Measurements from ENCODE around the gene DIS3L.
A peak's percentile ranks its signal among the peaks of the same experiment; 100 is the strongest.
"Not testable (repeated sequence)": the region's sequence is repeated elsewhere in the genome, so short reads cannot be mapped to it uniquely, and the experiment has no call there.

The DIS3L gene

DNA sequence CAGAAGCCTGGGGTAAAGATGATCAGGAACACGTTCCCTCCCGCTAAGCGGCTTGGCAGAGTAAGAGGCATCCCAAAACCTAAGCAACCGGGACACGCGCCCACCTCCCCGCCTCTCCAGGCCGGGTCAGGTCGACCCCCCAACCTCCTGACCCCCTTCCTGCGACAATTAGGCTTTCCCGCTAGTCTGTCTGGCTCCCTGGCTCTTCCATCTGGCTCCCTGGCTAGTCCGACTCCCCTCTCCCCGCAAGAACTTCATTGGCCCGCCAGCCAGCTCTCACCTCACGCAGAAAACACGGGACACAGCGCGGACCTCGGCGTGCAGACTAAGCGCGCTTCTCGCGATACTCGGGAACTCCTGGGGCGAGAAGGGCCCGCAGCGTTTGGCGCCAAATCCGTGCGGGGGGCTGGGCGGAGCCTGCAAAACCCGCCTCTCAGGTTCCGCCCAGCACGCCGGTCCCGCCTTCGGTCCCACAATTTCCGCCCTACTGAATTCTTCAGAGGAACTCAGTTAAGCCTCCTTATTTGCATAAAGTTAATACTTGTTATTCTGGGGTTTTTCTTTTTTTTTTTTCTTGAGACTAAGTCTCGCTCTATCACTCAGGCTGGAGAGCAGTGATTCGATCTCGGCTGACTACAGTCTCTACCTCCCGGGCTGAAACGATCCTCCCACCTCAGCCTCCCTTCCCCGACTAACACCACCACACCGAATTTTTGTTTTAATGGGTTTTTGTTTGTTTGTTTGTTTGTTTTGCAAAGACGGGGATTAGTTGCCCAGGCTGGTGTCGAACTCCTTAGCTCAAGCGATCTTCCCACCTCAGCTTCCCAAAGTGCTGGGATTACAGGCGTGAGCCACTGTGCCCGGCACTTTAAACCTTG is 63.2 kb downstream of the DIS3L start, which contains the start of gene TIPIN:
Gene TIPIN, minus strand, starts transcription at position 327 of the 878 bp plus-strand sequence. CDS start 3,738 bp downstream, outside the sequence.
- peak within 1 kb of the TSS; percentile 2 to 91 for H3K27ac ChIP-seq
- peak; percentile 96 for DNase-seq (ENCODE audit: low spot score)
- TF ChIP-seq, protein P1, sequence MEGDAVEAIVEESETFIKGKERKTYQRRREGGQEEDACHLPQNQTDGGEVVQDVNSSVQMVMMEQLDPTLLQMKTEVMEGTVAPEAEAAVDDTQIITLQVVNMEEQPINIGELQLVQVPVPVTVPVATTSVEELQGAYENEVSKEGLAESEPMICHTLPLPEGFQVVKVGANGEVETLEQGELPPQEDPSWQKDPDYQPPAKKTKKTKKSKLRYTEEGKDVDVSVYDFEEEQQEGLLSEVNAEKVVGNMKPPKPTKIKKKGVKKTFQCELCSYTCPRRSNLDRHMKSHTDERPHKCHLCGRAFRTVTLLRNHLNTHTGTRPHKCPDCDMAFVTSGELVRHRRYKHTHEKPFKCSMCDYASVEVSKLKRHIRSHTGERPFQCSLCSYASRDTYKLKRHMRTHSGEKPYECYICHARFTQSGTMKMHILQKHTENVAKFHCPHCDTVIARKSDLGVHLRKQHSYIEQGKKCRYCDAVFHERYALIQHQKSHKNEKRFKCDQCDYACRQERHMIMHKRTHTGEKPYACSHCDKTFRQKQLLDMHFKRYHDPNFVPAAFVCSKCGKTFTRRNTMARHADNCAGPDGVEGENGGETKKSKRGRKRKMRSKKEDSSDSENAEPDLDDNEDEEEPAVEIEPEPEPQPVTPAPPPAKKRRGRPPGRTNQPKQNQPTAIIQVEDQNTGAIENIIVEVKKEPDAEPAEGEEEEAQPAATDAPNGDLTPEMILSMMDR (IDR thresholded peaks at IDR 0.05): no peak
- H3K4me3 ChIP-seq: peak within 1 kb of the TSS; percentile 84

DNA sequence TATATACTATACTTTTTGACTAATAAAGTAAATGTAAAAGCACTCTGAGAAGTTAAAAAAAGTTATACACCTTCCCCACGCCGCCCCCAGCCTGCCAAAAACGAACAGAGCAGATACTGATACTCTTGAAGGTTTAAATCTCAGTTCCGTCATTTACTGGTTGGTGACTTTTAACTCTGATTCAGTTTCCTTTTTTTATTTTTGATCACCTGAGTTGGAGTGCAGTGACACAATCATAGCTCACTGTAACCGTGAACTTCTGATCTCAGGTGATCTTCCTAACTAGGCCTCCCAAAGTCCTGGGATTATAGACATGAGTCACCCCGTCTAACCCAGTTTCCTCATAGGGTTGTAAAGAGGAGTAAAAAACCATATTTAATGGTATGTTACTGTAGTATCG is 66.4 kb downstream of the DIS3L start:
- no peak for DNase-seq (ENCODE audit: low spot score)
- H3K4me3 ChIP-seq: no peak overlapping the region
- H3K27ac ChIP-seq: no peak overlapping the region
- TF ChIP-seq, protein P1 (IDR thresholded peaks at IDR 0.05): no peak

DNA sequence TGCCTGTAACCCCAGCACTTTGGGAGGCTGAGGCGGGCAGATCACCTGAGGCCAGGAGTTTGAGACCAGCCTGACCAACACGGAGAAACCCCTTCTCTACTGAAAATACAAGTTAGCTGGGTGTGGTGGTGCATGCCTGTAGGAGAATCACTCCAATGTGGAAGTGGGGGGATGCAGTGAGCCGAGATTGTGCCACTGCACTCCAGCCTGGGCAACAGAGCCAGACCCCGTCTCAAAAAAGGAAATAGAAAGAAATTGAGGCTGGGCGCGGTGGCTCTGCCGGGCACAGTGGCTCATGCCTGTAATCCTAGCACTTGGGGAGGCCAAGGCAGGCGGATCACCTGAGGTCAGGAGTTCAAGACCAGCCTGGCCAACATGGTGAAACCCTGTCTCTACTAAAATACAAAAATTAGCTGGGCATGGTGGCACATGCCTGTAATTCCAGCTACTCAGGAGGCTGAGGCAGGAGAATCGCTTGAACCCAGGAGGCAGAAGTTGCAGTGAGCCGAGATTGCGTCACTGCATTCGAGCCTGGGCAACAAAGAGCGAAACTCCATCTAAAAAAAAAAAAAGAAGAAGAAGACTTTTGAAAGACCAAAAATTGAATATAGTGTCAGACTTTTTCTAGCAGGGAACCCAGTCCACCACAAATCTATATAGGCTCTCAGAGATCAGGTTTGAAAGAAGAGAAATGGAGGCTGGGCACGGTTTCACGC is 68.5 kb downstream of the DIS3L start:
- not testable (repeated sequence) for H3K4me3 ChIP-seq; DNase-seq (ENCODE audit: low spot score); H3K27ac ChIP-seq

DNA sequence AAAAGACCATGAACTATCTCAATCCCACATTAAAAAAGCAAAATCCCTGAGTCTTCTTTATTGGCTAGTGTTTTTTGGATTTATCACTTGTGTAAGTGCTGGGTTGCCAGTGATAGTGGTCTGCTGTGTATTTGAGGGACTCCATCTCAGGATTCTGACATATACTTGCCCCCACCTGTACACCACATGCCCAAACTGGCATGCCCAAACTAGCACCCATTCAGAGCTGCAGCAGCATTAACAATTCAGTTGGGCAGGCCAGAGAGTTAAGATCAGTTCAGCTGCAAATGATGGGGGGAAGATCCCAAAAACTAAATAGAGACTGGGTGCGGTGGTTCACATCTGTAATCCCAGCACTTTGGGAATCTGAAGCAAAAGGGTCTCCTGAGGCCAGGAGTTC is 69.4 kb downstream of the DIS3L start:
- TF ChIP-seq, protein P1 (IDR thresholded peaks at IDR 0.05): no peak
- Histone ChIP-seq H3K27ac (no peak overlapping the region), H3K4me3 (no peak overlapping the region)
- DNase-seq (ENCODE audit: low spot score): no peak

DNA sequence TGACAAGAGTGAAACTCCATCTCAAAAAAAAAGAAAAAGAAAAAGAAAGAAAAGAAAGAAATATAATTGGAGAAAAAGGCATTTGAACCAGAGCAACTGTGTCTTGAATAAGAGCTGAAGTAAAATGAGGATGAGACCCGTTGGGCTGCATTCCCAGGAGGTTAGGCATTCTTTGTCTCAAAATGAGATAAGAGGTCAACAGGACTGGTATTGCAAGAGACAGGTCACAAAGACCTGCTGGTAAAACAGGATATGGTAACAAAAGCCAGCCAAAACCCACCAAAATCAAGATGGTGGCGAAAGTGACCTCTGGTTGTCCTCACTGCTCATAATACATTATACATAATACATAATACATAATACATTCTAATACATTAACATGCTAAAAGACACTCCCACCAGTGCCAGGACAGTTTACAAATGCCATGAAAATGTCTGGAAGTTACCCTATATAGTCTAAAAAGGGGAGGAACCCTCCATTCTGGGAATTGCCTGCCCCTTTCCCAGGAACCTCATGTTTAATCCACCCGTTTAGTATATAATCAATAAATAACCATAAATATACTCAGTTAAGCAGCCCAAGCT is 71.7 kb downstream of the DIS3L start:
- H3K4me3 ChIP-seq: no peak overlapping the region
- TF ChIP-seq, protein P1 (IDR thresholded peaks at IDR 0.05): no peak
- DNase-seq (ENCODE audit: low spot score): no peak
- H3K27ac ChIP-seq: no peak overlapping the region

DNA sequence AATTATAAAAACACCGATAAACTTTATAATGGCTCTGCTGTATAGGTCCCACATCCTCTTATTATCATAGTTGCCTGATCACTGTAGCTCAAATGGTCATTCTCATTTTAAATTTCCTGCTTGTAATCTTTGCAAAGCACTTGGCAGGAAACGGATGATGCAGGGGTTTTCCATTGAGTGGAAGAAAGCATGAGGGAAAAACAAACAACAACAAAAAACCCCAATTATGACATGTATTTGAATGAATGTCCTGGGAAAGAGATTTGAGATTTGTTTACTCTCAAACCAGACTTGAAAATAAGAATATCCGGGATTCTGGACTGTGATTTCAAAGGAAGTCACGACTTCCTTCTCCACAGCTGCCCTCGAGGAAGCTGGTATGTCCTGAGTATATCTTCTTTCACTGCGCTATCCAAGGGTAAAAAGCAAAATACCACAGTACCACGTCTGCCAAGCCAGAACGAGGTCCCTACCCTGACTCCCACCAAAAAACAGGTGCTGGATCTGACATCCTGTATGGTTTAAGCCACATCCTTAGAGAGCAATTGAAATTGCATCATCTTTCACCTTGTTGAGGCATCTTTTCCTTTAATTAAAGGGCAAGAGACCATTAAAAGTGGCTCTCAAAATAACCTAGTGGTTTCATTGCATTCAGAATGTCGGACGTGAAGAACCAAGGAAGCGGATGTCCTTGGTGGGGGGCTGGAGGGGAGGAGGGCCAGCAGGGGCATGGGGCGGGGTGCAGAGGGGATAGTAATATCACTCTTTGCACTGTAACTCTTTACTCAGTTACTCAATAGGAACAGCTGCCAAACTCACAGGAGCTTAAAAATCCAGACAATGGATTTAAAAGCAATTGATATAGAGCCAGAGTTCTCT is 76.6 kb downstream of the DIS3L start:
- TF ChIP-seq, protein P1 (IDR thresholded peaks at IDR 0.05): no peak
- H3K27ac ChIP-seq: peak overlapping the region in 1 of 2 donors; percentile 79
- H3K4me3 ChIP-seq: peak overlapping the region; percentile 69

More for the DNA sequence above, 76.6 kb downstream of the DIS3L start:
- no peak for DNase-seq (ENCODE audit: low spot score)
